ENCODE results near the gene RBBP9.

- TF ChIP-seq POLR2A (IDR thresholded peaks at IDR 0.05) (no peak), POLR2AphosphoS5 (IDR thresholded peaks at IDR 0.05) (no peak)
- TF ChIP-seq, protein P1, sequence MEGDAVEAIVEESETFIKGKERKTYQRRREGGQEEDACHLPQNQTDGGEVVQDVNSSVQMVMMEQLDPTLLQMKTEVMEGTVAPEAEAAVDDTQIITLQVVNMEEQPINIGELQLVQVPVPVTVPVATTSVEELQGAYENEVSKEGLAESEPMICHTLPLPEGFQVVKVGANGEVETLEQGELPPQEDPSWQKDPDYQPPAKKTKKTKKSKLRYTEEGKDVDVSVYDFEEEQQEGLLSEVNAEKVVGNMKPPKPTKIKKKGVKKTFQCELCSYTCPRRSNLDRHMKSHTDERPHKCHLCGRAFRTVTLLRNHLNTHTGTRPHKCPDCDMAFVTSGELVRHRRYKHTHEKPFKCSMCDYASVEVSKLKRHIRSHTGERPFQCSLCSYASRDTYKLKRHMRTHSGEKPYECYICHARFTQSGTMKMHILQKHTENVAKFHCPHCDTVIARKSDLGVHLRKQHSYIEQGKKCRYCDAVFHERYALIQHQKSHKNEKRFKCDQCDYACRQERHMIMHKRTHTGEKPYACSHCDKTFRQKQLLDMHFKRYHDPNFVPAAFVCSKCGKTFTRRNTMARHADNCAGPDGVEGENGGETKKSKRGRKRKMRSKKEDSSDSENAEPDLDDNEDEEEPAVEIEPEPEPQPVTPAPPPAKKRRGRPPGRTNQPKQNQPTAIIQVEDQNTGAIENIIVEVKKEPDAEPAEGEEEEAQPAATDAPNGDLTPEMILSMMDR (IDR thresholded peaks at IDR 0.05), result no peak
Observed at GRCh38 chr20:18513208-18513607, 16.2 kb upstream of the RBBP9 start.

Measured in suprapubic skin (tissue), 4 donors.